KMS-11 (cell line): ENCODE measurements around the gene CTBP2.

Experiments
- H2AFZ ChIP-seq: fragments of 200-600 bp; sonication (generic); 2 replicates; pipeline ENCODE4 v1.6.1; 2016; ENCODE audit warnings: antibody characterized with exemption, mixed run types, low read depth
- H3K27ac ChIP-seq: fragments of 200-600 bp; sonication (generic); 2 replicates; pipeline ENCODE4 v1.6.1; 2016; ENCODE audit warnings: mild to moderate bottlenecking, mixed run types
- H3K27me3 ChIP-seq: fragments of 200-600 bp; sonication (generic); 2 replicates; pipeline ENCODE4 v1.6.1; 2017; ENCODE audit warnings: mild to moderate bottlenecking, low read depth, mixed run types, moderate library complexity; ENCODE audit not compliant: insufficient read depth
- H3K36me3 ChIP-seq: fragments of 200-600 bp; sonication (generic); 2 replicates; pipeline ENCODE4 v1.6.1; 2017; ENCODE audit warnings: mild to moderate bottlenecking, mixed run types; ENCODE audit not compliant: insufficient read depth
- H3K4me1 ChIP-seq: fragments of 200-600 bp; sonication (generic); 2 replicates; pipeline ENCODE4 v1.6.1; 2016; ENCODE audit warnings: mild to moderate bottlenecking, low read depth, mixed run types; ENCODE audit not compliant: poor library complexity, severe bottlenecking
- H3K4me2 ChIP-seq: fragments of 200-600 bp; sonication (generic); 2 replicates; pipeline ENCODE4 v1.7.0; 2016; ENCODE audit warnings: mild to moderate bottlenecking, mixed run types
- H3K4me3 ChIP-seq: fragments of 200-600 bp; sonication (generic); IDR thresholded peaks from 2 replicates; pipeline ENCODE4 v1.6.1; 2017; ENCODE audit warnings: low read depth, low read length, mixed read lengths; ENCODE audit not compliant: insufficient read depth
- H3K79me2 ChIP-seq: fragments of 200-600 bp; sonication (generic); 2 replicates; pipeline ENCODE4 v1.6.1; 2016; ENCODE audit warnings: low read depth, mixed run types; ENCODE audit not compliant: insufficient read depth
- H3K9ac ChIP-seq: fragments of 200-600 bp; sonication (generic); 2 replicates; pipeline ENCODE4 v1.6.1; 2016; ENCODE audit warnings: mild to moderate bottlenecking, mixed run types
- H4K20me1 ChIP-seq: fragments of 200-600 bp; sonication (generic); 2 replicates; pipeline ENCODE4 v1.6.1; 2016; ENCODE audit warnings: mild to moderate bottlenecking, mixed run types; ENCODE audit not compliant: insufficient read depth
- CTCF ChIP-seq: fragments of 200-600 bp; sonication (generic); conservative IDR thresholded peaks from 2 replicates; pipeline ENCODE4 v1.6.1; 2017; ENCODE audit warnings: low read depth, mild to moderate bottlenecking, antibody characterized with exemption, low read length, moderate library complexity, mixed read lengths

The CTBP2 gene

GRCh38 chr10:125003146-125003900 lies 157.0 kb downstream of the CTBP2 start:
- no peak for TF ChIP-seq CTCF

GRCh38 chr10:125002423-125003145 lies 157.8 kb downstream of the CTBP2 start:
- Histone ChIP-seq H3K27me3 (no peaks in the 10 kb centered on the region), H3K36me3 (no peaks in the 10 kb centered on the region), H3K79me2 (no peaks in the 10 kb centered on the region)

More at GRCh38 chr10:125003146-125003900, 157.0 kb downstream of the CTBP2 start:
- Histone ChIP-seq H3K36me3 (no peaks in the 10 kb centered on the region), H3K27ac (no peak overlapping the region), H3K4me1 (no peaks in the 10 kb centered on the region), H4K20me1 (no peaks in the 10 kb centered on the region), H2AFZ (no peak overlapping the region), H3K4me3 (no peak overlapping the region), H3K9ac (no peak overlapping the region), H3K79me2 (no peaks in the 10 kb centered on the region), H3K27me3 (no peaks in the 10 kb centered on the region), H3K4me2 (no peak overlapping the region)

GRCh38 chr10:125002047-125002422 lies 158.3 kb downstream of the CTBP2 start:
- no peak overlapping the region for H3K27ac ChIP-seq

More at GRCh38 chr10:125002423-125003145, 157.8 kb downstream of the CTBP2 start:
- Histone ChIP-seq H2AFZ (no peak overlapping the region), H3K27ac (no peak overlapping the region), H3K4me3 (no peak overlapping the region), H3K9ac (no peak overlapping the region), H4K20me1 (no peaks in the 10 kb centered on the region), H3K4me2 (no peak overlapping the region), H3K4me1 (no peaks in the 10 kb centered on the region)
- no peak for TF ChIP-seq CTCF

More at GRCh38 chr10:125002047-125002422, 158.3 kb downstream of the CTBP2 start:
- no peak overlapping the region for H3K4me3 ChIP-seq
- no peaks in the 10 kb centered on the region for H3K27me3 ChIP-seq
- H2AFZ ChIP-seq: no peak overlapping the region
- no peak for TF ChIP-seq CTCF
- H3K36me3 ChIP-seq: no peaks in the 10 kb centered on the region
- H4K20me1 ChIP-seq: no peaks in the 10 kb centered on the region
- H3K79me2 ChIP-seq: no peaks in the 10 kb centered on the region
- H3K4me2 ChIP-seq: no peak overlapping the region
- H3K9ac ChIP-seq: no peak overlapping the region
- no peaks in the 10 kb centered on the region for H3K4me1 ChIP-seq
